HFFc6 (cell line): ENCODE measurements around the gene GCH1. TPM values are rescaled to one million over a fixed set of nuclear protein-coding genes. Genes with fewer than 3 reads are reported as not detected.
"Not testable (repeated sequence)": the region's sequence is repeated elsewhere in the genome, so short reads cannot be mapped to it uniquely, and the experiment has no call there.

Experiments
- DNase-seq: peaks from one replicate; pipeline ENCODE4 v3.0.0-alpha.2; 2018
- H3K27ac Mint-ChIP-seq: 2 replicates; pipeline ENCODE4 v1.8.0; 2020; ENCODE audit warnings: mild to moderate bottlenecking, mixed read lengths
- H3K27me3 Mint-ChIP-seq: 2 replicates; pipeline ENCODE4 v1.8.0; 2021; ENCODE audit warnings: mild to moderate bottlenecking, moderate library complexity, mixed read lengths; ENCODE audit not compliant: insufficient read depth
- H3K36me3 Mint-ChIP-seq: 2 replicates; pipeline ENCODE4 v1.8.0; 2021; ENCODE audit warnings: low read depth, mixed read lengths
- H3K4me1 Mint-ChIP-seq: 2 replicates; pipeline ENCODE4 v1.8.0; 2020; ENCODE audit warnings: low read depth, mixed read lengths
- H3K4me3 Mint-ChIP-seq: 2 replicates; pipeline ENCODE4 v1.8.0; 2020; ENCODE audit warnings: mild to moderate bottlenecking, moderate library complexity, mixed read lengths
- H3K9me3 Mint-ChIP-seq: 2 replicates; pipeline ENCODE4 v1.8.0; 2020; ENCODE audit warnings: mild to moderate bottlenecking, mixed read lengths
- total RNA-seq, 6 experiments: library from RNA; stranded (reverse); fragmentation: NEBNext Ultra II Directional; extraction: Animal tissue kit (Norgen Biotek cat#: 25700); gene quantifications; 2 replicates in 1 of 6; 3 replicates in 5 of 6; pipeline ENCODE4 v1.2.3, GENCODE V29; 2021
- TF ChIP-seq, protein P1 (sequence below): fragments of 200-600 bp; sonication (generic); IDR thresholded peaks from 2 replicates; pipeline ENCODE4 v1.5.0; 2021; ENCODE audit warnings: antibody characterized with exemption, mild to moderate bottlenecking

The GCH1 gene
- total RNA-seq, 6 experiments from 2014 or later: 0.20 to 0.45 (median 0.31) TPM

DNA sequence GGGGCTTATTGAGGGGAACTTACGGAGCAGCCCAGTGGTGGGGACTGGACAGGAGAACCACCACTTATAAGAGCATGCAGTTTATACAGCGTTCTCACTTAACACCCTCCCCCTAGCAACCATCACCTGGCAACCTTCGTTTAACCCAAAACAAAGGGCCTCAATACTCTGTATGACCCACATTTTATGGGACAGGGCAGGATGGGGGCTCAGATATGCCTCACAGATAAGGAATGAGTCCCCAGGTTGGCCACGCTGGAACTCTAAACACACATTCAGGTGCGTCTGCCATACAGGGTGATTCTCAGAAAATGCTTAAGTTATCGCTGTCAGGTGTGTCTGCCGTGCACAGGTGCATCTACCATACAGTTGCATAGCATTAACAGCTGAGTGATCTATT lies 99.2 kb downstream of the GCH1 start:
- no peak for DNase-seq
- H3K27me3 Mint-ChIP-seq: peaks cover 21% of the 10 kb centered on the region

DNA sequence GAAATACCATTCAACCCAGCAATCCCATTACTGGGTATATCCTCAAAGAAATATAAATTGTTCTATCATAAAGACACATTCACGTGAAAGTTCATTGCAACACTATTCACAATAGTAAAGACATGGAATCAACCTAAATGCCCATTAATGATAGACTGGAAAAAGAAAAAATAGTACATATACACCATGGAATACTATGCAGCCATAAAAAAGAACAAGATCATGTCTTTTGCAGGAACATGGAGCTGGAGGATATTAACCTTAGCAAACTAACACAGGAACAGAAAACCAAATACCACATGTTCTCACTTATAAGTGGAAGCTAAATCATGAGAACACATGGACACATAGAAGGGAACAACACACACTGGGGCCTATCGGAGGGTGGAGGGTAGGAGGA lies 101.1 kb downstream of the GCH1 start:
- H3K4me3 Mint-ChIP-seq, H3K27ac Mint-ChIP-seq, DNase-seq, H3K9me3 Mint-ChIP-seq, H3K36me3 Mint-ChIP-seq: not testable (repeated sequence)
- peaks cover 21% of the 10 kb centered on the region for H3K27me3 Mint-ChIP-seq
- H3K4me1 Mint-ChIP-seq: peaks cover 25% of the 10 kb centered on the region

More for the DNA sequence above, 99.2 kb downstream of the GCH1 start:
- H3K4me3 Mint-ChIP-seq: no peak overlapping the region
- H3K36me3 Mint-ChIP-seq: no peaks in the 10 kb centered on the region
- H3K9me3 Mint-ChIP-seq: no peaks in the 10 kb centered on the region
- H3K27ac Mint-ChIP-seq: no peak overlapping the region
- H3K4me1 Mint-ChIP-seq: peaks cover 13% of the 10 kb centered on the region
- TF ChIP-seq, protein P1, sequence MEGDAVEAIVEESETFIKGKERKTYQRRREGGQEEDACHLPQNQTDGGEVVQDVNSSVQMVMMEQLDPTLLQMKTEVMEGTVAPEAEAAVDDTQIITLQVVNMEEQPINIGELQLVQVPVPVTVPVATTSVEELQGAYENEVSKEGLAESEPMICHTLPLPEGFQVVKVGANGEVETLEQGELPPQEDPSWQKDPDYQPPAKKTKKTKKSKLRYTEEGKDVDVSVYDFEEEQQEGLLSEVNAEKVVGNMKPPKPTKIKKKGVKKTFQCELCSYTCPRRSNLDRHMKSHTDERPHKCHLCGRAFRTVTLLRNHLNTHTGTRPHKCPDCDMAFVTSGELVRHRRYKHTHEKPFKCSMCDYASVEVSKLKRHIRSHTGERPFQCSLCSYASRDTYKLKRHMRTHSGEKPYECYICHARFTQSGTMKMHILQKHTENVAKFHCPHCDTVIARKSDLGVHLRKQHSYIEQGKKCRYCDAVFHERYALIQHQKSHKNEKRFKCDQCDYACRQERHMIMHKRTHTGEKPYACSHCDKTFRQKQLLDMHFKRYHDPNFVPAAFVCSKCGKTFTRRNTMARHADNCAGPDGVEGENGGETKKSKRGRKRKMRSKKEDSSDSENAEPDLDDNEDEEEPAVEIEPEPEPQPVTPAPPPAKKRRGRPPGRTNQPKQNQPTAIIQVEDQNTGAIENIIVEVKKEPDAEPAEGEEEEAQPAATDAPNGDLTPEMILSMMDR: no peak

DNA sequence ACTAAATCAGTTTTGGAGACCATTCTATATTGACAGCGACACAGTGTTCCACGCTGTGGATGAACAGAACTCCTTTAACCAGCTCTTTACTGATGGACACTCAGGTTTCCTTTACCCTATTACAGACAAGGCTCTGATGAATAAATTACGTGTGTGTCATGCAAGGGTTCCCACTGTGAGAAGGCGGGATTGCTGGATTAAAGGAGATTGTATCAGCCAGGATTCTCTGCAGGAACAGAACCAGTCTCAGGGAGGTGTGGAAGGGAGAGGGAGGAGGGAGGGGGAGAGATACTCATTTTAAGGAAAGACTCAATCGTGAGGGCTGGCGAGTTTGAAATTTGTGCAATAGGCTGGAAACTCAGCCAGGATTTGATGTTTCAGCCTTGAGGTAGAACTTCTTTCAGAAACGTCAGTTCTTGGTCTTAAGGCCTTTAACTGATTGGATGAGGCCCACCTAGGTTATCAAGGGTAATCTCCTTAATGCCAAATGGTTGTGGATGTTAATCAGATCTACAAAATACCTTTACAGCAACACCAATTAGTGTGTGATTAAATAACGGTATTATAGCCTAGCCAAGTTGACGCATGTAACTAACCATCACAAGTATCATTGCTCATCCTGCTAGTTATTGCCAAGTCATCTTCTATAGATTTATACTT lies 104.0 kb downstream of the GCH1 start:
- TF ChIP-seq, protein P1: no peak
- Mint-ChIP-seq H3K27ac (no peak overlapping the region), H3K4me1 (peaks cover 20% of the 10 kb centered on the region), H3K27me3 (peaks cover 20% of the 10 kb centered on the region), H3K9me3 (peaks cover 17% of the 10 kb centered on the region), H3K36me3 (peaks cover 27% of the 10 kb centered on the region), H3K4me3 (no peak overlapping the region)
- DNase-seq: no peak

DNA sequence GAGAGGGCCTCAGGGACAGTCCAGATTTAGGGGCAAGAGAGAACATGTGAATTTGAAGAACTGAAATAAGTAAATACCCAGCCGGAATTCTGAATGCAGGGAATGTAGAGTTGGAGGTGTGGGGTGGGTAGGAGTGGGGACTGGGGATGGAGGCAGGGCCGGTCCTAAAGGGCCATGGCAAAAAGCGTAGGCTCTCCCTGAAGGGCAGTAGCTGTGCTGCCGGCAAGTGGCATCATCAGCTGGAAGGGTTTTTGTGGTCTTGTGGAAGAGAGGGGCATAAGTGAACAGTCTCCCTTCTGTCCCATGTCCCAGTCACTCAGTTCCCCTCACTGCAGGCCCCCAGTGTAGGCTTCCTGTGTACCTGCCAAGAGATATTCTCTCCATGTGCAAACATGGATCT lies 104.6 kb downstream of the GCH1 start:
- TF ChIP-seq, protein P1: no peak
- no peak for DNase-seq
- Mint-ChIP-seq H3K36me3 (peaks cover 31% of the 10 kb centered on the region), H3K27me3 (peaks cover 24% of the 10 kb centered on the region), H3K9me3 (peaks cover 17% of the 10 kb centered on the region), H3K27ac (no peak overlapping the region), H3K4me1 (peaks cover 20% of the 10 kb centered on the region), H3K4me3 (no peak overlapping the region)

DNA sequence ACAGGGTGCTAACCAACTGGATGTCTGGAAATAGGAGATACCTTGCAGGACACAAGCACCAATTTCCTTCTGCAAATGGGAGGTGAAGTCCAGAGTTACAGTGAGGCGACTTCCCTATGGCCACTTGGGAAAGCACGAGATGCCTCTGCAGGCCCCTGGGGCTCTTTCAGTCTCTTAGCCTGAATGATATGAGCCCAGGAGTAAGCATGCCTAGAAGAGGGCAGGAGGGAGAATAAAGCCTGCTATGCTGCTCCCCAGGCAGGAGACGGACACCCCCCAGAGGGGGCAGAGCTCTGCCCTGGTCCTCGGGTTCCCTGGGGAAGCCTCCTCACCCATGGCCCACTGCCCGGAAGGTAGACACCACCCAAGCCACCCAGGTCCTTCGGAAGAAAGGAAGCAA lies 105.1 kb downstream of the GCH1 start:
- Mint-ChIP-seq H3K27me3 (peaks cover 22% of the 10 kb centered on the region), H3K36me3 (peaks cover 31% of the 10 kb centered on the region), H3K4me1 (peaks cover 20% of the 10 kb centered on the region), H3K27ac (no peak overlapping the region), H3K4me3 (no peak overlapping the region), H3K9me3 (peaks cover 17% of the 10 kb centered on the region)
- TF ChIP-seq, protein P1: no peak
- no peak for DNase-seq

DNA sequence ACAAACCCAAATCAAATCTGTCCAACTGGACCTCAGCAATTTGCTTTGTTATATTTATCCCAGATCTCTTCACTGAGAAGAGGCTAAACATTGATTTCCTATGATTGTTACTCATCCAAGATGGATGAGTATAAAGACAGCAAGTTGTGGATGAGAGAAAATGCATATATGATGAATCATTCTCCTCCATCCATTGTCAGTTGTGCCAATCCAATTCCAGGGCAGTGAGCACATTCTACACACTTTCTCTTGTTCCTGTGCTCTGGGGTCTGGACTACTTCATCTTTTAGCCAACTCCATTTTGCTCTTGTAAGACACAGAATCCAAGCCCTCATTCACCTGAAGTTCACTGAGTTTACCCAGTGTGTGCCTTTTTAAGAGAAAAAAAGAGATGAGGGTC lies 105.7 kb downstream of the GCH1 start:
- Mint-ChIP-seq H3K4me1 (peaks cover 20% of the 10 kb centered on the region), H3K27me3 (peaks cover 19% of the 10 kb centered on the region), H3K9me3 (peaks cover 17% of the 10 kb centered on the region), H3K36me3 (peaks cover 31% of the 10 kb centered on the region), H3K27ac (peak overlapping the region; percentile 40), H3K4me3 (peak overlapping the region; percentile 41)
- peak; percentile 77 for DNase-seq
- TF ChIP-seq, protein P1: no peak
